Measurements from ENCODE around the gene CSMD2.
"Not testable (repeated sequence)": the region's sequence is repeated elsewhere in the genome, so short reads cannot be mapped to it uniquely, and the experiment has no call there.

Gene CSMD2

GRCh38 chr1:34164771-34165391, at the start of gene CSMD2:
TSS of gene CSMD2 (minus strand) at chr1:34165230. CDS start at chr1:34165097, 133 bp downstream.
- DNase-seq = peak; percentile 5

- DNase-seq = no peak
Observed at GRCh38 chr1:34213956-34214355, 48.9 kb upstream of the CSMD2 start.

DNA sequence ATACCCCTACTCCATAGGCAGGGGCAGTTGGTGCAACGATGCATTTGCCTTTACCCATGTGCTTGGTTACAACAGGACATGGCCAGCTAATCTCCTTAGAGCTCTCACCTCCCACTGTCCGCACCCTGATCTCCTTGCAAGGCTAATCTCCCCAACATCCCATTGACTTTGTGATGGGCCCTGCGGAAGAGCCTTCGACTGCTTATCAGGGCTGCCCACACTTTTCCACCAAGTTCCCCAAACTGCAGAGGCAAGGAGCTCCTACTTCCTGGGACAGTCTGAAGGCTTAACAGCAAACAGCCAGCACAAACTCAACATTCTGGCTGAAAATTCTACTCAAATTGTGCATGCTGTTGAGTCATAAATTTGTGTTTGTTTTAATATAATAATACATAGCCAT, 47.6 kb upstream of the CSMD2 start:
- no peak for DNase-seq

GRCh38 chr1:34199927-34200326, 34.9 kb upstream of the CSMD2 start:
- no peak for DNase-seq

- DNase-seq = no peak
Observed at GRCh38 chr1:34192621-34193020, 27.6 kb upstream of the CSMD2 start.

GRCh38 chr1:34190692-34191091, 25.7 kb upstream of the CSMD2 start:
- DNase-seq = no peak

DNA sequence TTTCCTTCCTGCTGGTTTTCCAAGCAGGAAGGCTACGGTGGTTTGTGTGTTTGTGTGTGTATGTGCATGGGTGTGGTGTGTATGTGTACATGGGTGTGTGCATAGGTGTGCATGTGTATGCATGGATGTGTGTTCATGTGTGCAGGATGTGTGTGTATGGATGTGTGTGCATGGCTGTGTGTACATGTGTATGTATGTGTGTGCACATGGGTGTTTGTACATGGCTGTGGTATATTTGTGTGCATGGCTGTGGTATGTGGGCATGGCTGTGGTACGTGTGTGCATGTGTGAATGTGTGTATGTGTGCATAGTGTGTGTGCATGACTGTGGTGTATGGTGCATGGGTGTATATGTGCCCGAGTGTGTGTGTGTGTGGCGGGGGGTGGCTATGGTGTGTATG, 24.0 kb upstream of the CSMD2 start:
- DNase-seq = no peak

DNA sequence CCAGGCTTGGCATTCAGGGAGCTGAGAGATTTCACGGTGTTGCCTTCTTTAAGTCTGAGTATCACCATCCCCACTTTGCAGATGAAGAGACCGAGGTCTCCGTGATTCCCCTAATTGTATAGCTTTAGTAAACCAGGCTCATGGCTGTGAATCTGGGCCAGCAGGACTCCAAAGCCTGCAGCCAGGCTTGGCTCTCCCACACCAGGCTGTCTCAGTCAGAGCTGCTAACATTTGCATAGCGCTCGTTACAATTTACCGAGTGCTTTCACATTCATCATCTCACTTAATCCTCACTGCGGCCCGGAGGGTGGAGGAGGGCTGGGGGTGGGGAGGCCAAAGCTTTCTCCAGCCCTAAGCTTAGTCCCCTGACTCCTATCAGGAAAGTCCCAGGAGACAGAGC, 23.4 kb upstream of the CSMD2 start:
- no peak for DNase-seq

DNA sequence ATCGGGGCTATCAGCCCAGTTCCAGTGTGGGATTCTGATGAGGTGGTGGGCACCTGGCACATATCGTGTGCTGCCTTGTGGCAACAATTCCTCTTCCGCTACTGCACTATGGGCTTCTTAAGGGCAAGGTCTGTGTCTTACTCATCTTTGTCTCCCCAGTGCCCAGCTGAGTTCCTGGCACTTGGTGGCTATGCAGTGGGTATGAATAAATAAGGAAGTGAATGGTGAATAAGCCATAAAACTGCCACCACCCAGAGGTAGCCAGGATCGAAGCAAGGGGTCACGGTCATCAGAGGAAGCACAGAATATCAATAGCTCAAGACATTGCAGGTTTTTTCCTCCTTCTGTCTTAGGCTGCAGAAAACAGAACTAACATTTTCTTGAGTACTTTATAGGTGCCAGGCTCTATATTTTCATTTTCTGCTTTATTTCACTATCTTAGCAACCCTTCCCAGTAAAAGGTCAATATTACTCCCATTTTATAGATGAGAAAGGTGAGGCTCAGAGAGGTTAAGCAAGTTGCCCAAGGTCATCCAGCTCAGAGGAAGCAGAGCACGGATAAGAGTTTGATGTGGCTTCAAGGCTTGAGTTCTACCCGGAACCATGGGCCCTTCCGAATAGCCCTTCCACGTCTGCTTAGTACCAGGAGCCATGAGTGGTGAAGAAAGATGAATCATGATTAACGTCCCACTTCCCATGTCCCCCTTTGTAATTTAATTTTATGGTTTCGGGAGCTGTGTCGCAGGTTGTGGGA, 21.9 kb upstream of the CSMD2 start:
- DNase-seq = no peak

- DNase-seq = not testable (repeated sequence)
Observed at GRCh38 chr1:34183381-34183780, 18.4 kb upstream of the CSMD2 start.

- no peak for DNase-seq
Observed at GRCh38 chr1:34178072-34178471, 13.0 kb upstream of the CSMD2 start.

DNA sequence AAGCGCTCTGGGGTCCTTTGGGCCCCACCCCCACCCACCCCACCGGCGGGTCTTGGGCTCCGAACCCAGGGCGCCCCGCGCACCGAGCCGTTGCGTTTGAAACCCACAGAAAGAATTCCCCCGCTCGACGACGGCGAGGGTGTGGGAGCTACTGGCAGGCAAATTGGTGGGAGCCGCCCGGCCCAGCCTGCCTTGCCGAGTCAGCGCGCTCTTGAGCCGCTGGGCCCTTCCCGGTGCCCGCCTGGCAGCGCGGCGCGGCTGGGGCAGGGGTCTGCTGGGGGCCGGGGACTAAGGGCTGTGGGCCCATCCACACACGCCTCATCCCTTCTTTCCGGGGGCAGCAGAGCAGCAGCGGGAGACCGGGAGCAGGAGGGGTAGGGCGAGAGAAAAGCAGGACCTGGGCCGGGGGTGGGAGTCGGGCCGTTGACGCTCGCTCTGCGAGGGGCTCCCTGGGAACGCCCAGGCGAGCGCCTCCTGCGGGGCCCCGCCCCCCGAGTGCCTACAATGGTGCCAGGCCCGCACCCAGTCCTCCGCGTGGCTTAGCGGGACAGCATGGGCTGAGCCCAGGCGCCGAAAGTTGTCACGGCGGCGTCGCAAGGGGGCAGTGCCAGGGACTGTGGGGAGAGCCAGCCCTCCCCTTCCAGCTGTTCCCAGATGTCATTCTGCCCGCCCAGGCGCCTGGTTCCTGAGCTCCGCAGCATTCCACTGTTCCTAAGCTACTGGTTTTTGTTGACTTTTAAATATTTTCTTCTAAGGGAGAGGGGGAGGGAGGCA, 12.0 kb upstream of the CSMD2 start, which contains the start of gene C1orf94:
TSS of gene C1orf94 (plus strand) at position 78 of the 774 bp plus-strand sequence. CDS start 883 bp downstream, outside the sequence.
- no peak for DNase-seq

DNA sequence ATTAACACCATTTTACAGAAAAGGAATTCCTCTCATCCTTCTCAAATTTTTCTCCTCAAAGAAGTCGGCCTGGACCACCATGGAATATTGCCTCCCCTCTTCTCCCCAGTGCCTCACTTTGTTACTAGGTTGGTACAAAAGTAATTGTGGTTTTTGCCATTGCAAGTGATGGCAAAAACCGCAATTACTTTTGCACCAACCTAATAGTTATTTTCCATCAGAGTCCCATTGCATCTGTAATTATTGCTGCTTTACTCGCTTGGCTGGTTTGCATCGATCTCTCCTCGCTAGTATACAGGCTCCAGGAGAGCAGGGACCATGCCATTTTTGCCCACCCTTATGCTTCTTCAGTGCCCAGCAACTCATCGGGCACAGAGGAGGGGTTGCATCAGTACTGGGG, 10.7 kb upstream of the CSMD2 start:
- DNase-seq = no peak

GRCh38 chr1:34167389-34167788, 2.4 kb upstream of the CSMD2 start:
- no peak for DNase-seq

- DNase-seq = no peak
Observed at GRCh38 chr1:34166625-34167361, 1.8 kb upstream of the CSMD2 start.

- DNase-seq = no peak
Observed at GRCh38 chr1:34166191-34166624, 1.2 kb upstream of the CSMD2 start.

GRCh38 chr1:34165422-34165921, 442 bp upstream of the CSMD2 start:
- DNase-seq = no peak

DNA sequence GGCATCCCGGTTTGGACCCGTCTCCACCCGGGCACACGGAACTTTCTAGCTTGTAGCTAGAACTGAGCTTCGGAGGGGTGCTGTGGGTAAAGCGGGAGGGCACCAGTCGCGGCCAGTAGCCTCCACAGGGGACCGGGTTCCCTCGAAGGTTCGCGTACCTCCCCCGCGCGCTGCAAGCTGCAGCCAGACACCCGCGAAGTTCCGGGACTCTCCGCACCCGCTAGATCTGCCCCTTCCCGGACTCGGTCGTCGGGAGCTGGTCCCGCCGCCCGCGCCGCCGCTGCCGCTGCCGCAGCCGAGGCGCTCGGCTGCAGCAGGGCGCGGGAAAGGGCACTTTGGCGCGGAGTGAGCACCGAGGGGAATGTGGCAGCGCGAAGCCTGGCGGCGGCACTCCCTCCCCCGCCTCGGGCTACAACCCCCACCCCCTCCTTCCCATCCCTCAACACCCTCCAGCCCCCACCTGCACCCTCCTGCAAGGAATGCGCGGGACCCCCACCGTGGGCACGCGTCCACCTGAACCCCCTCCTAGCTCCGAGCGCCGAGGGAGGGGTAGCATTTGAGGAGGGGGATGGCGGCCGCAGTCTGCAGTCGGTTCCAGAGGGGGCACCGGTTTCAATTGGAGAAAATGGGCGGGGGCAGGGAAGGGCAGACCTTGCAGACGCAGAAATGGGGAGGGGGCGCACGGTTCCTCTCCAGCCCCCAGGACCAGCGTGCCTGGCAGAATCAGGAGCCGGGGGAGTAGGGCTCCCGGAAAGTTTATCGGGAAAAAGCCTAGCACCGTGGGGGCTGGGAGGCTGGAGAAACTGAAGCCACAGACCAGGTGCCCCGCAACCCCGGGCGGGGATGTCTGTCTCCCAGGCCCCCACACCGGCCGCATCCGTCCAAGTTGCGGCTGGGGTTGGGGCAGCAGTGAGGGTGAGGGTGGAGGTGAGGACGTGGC, 968 bp downstream of the CSMD2 start:
- no peak for DNase-seq

GRCh38 chr1:34162852-34163766, 1.9 kb downstream of the CSMD2 start:
- peak; percentile 8 for DNase-seq

GRCh38 chr1:34156739-34157138, 8.3 kb downstream of the CSMD2 start:
- DNase-seq = no peak

All from NCI-H1436 treated with DMSO at 0.1 percent for 48 hours (cell line).